Neural progenitor cell (in vitro differentiated cells): ENCODE data around the gene VWF.

ENCODE experiments used
- CTCF ChIP-seq: fragments of 200-600 bp; sonication (generic); IDR thresholded peaks from 2 replicates; pipeline ENCODE4 v1.5.1; 2017; ENCODE audit warnings: antibody characterized with exemption, mild to moderate bottlenecking
- EZH2 ChIP-seq: fragments of 200-600 bp; sonication (generic); IDR thresholded peaks from 2 replicates; pipeline ENCODE4 v1.6.1; 2017; ENCODE audit warnings: antibody characterized with exemption, mild to moderate bottlenecking, moderate library complexity
- EZH2phosphoT487 ChIP-seq: fragments of 200-600 bp; sonication (generic); IDR thresholded peaks from 2 replicates; pipeline ENCODE4 v1.6.1; 2017; ENCODE audit warnings: antibody characterized with exemption

- TF ChIP-seq CTCF = no peak
- TF ChIP-seq EZH2phosphoT487 = no peak
- TF ChIP-seq EZH2 = no peak
Measured at GRCh38 chr12:6086316-6086715, 38.2 kb downstream of the VWF start.
